ENCODE results near the gene PRKCE.

Gene PRKCE

GRCh38 chr2:46132996-46133395 lies 481.5 kb downstream of the PRKCE start:
- no peaks in the 10 kb centered on the region for H3K9me3 ChIP-seq (ENCODE audit: low read depth, low read length)
- no peak overlapping the region for H3K4me3 ChIP-seq
- DNase-seq (ENCODE audit: low read depth, low spot score): no peak
- H3K36me3 ChIP-seq (ENCODE audit: insufficient read depth, low read length): no peaks in the 10 kb centered on the region
- no peak overlapping the region for H3K27ac ChIP-seq
- H3K9ac ChIP-seq (ENCODE audit: insufficient read length): no peak overlapping the region
- TF ChIP-seq POLR2AphosphoS5 (IDR thresholded peaks at IDR 0.05; ENCODE audit: borderline replicate concordance, low read depth, low read length) (no peak), EZH2 (IDR thresholded peaks at IDR 0.05) (no peak), FOXP2 (optimal IDR thresholded peaks at IDR 0.05; ENCODE audit: control extremely low read depth, extremely low read length, insufficient read depth) (no peak)

DNA sequence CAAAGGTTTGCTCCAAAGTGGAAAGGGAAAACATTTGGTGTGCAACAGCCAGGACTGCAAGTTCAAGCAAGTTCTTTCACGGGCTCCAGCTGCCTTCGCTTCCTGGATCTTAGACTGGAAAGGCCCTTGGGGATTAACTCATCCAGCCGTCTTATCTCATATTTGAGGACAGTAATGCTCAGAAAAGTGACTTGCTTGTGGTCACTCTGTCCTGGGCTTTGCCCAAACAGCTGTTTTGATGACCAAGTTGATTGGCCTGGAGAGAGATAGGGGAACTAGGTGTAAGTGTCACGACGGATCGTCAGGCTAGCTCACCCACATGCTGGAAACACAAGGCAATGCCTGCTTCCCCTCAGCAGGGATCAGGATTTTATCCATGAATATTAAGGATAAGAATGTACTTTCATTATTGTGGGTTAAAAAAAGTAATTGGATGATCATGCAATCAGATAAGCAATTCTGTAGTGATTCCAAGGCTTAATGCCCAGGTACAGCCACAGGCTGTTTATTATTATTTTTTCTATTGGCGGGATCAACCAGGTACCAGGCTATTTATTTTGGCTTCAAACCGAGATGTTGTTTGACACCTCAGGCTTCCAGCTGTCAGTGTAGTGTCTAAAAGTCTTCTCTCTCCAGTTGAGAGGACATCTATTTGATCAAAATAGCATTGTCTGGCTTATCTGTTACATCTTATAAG lies 483.2 kb downstream of the PRKCE start:
- no peak overlapping the region for H3K27ac ChIP-seq
- H3K4me3 ChIP-seq: no peak overlapping the region
- DNase-seq (ENCODE audit: low read depth, low spot score): no peak
- H3K9ac ChIP-seq (ENCODE audit: insufficient read length): no peak overlapping the region
- H3K36me3 ChIP-seq (ENCODE audit: insufficient read depth, low read length): no peaks in the 10 kb centered on the region
- TF ChIP-seq EZH2 (IDR thresholded peaks at IDR 0.05) (no peak), FOXP2 (optimal IDR thresholded peaks at IDR 0.05; ENCODE audit: control extremely low read depth, extremely low read length, insufficient read depth) (no peak), POLR2AphosphoS5 (IDR thresholded peaks at IDR 0.05; ENCODE audit: borderline replicate concordance, low read depth, low read length) (no peak)
- no peaks in the 10 kb centered on the region for H3K9me3 ChIP-seq (ENCODE audit: low read depth, low read length)

DNA sequence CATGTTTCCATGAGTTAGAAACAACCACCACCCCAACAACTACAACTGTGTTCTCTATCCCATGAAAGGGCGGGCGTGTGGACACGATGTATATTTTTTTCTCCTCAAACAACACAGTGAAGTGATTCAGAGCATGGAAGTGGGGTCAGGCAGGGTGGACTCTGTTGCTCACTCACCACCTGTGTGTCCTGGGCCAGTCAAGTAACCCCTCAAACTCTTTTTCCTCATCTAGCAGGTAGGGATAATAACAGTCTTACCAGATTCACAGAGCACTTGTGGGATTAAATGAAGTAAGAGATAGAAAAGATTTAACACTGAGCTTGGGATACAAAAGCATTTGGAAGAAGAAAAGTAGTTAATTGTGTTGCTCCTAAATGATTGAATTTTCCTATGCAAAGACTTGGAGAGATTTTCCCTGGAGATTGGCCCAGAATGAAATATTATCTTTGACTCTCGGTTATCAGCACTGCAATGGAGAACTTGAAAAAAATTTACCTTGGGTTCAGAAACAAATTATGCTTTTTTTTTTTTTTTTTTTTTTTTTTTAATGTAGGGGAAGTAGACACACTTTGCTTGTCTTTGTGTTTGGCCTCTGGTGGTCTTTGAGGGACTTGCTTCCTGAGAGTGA lies 483.9 kb downstream of the PRKCE start:
- H3K27ac ChIP-seq: no peak overlapping the region
- H3K9me3 ChIP-seq (ENCODE audit: low read depth, low read length): no peaks in the 10 kb centered on the region
- H3K9ac ChIP-seq (ENCODE audit: insufficient read length): no peak overlapping the region
- TF ChIP-seq POLR2AphosphoS5 (IDR thresholded peaks at IDR 0.05; ENCODE audit: borderline replicate concordance, low read depth, low read length) (no peak), FOXP2 (optimal IDR thresholded peaks at IDR 0.05; ENCODE audit: control extremely low read depth, extremely low read length, insufficient read depth) (no peak), EZH2 (IDR thresholded peaks at IDR 0.05) (no peak)
- H3K4me3 ChIP-seq: no peak overlapping the region
- DNase-seq (ENCODE audit: low read depth, low spot score): no peak
- H3K36me3 ChIP-seq (ENCODE audit: insufficient read depth, low read length): no peaks in the 10 kb centered on the region

DNA sequence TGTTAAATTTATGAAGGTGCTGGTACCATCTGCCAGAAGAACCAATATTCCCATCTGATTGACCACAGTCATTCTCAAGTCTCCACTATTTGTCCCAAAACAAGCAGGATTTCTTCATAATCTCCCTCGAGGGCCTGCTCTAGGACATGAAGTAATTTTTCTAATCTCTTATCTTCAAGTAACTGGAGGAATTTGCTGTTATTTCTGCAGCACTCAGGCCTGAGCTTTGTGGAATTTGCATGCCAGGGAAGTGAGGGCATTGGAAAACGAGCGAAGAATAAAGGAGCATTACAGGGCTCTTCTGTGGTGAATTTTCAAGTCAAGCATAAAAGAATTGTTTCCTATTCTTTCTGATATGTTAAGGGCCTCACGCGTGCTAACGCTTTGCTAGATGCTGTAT lies 484.5 kb downstream of the PRKCE start:
- H3K9me3 ChIP-seq (ENCODE audit: low read depth, low read length): no peaks in the 10 kb centered on the region
- no peaks in the 10 kb centered on the region for H3K36me3 ChIP-seq (ENCODE audit: insufficient read depth, low read length)
- no peak for TF ChIP-seq POLR2AphosphoS5 (IDR thresholded peaks at IDR 0.05; ENCODE audit: borderline replicate concordance, low read depth, low read length)
- no peak for TF ChIP-seq EZH2 (IDR thresholded peaks at IDR 0.05)
- TF ChIP-seq FOXP2 (optimal IDR thresholded peaks at IDR 0.05; ENCODE audit: control extremely low read depth, extremely low read length, insufficient read depth): no peak
- no peak for DNase-seq (ENCODE audit: low read depth, low spot score)
- H3K4me3 ChIP-seq: no peak overlapping the region
- H3K9ac ChIP-seq (ENCODE audit: insufficient read length): no peak overlapping the region
- H3K27ac ChIP-seq: no peak overlapping the region

DNA sequence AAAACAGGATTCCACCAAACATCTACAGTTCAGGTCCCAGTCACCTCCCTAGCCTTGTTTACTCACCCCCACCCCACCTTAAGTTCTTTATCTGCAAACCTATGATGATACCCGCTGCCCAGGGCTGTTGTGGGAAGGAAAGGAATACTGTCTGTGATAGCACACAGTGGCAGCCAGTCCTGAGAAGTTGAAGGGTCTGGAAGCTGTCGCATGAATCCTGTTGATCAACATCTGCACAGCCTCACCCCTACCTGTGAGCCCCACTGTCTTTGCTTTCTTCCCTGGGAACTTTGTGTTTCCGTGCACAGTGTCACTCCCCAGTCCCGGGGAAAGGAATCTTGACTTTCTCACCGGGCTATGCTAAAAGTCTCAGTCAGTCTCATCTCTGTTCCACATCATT lies 485.0 kb downstream of the PRKCE start:
- H3K36me3 ChIP-seq (ENCODE audit: insufficient read depth, low read length): no peaks in the 10 kb centered on the region
- DNase-seq (ENCODE audit: low read depth, low spot score): no peak

DNA sequence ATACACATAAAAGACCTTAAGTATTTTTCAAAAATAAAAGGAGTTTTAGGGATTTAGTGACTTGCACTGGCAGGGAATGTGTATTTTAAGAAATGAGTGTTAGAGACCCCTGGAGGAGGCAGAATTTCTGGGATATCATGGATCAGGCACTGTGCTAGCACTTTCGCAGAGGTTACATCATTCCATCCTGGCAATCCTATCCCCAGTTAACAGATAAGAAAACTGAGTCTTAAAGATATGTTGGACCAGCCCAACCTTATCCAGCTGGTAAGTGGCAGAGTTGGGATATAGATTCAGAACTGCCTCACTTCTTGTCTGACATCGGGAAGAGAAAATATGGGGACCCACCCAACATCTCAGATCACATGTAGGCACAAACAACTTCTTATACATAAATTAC lies 485.5 kb downstream of the PRKCE start:
- H3K9ac ChIP-seq (ENCODE audit: insufficient read length): no peak overlapping the region
- TF ChIP-seq FOXP2 (optimal IDR thresholded peaks at IDR 0.05; ENCODE audit: control extremely low read depth, extremely low read length, insufficient read depth) (no peak), POLR2AphosphoS5 (IDR thresholded peaks at IDR 0.05; ENCODE audit: borderline replicate concordance, low read depth, low read length) (no peak), EZH2 (IDR thresholded peaks at IDR 0.05) (no peak)
- no peaks in the 10 kb centered on the region for H3K36me3 ChIP-seq (ENCODE audit: insufficient read depth, low read length)
- H3K27ac ChIP-seq: no peak overlapping the region
- H3K4me3 ChIP-seq: no peak overlapping the region
- no peaks in the 10 kb centered on the region for H3K9me3 ChIP-seq (ENCODE audit: low read depth, low read length)
- DNase-seq (ENCODE audit: low read depth, low spot score): no peak

More for the DNA sequence above, 485.0 kb downstream of the PRKCE start:
- H3K9me3 ChIP-seq (ENCODE audit: low read depth, low read length): no peaks in the 10 kb centered on the region
- no peak overlapping the region for H3K4me3 ChIP-seq
- no peak overlapping the region for H3K27ac ChIP-seq
- TF ChIP-seq POLR2AphosphoS5 (IDR thresholded peaks at IDR 0.05; ENCODE audit: borderline replicate concordance, low read depth, low read length): no peak
- no peak for TF ChIP-seq EZH2 (IDR thresholded peaks at IDR 0.05)
- TF ChIP-seq FOXP2 (optimal IDR thresholded peaks at IDR 0.05; ENCODE audit: control extremely low read depth, extremely low read length, insufficient read depth): no peak
- H3K9ac ChIP-seq (ENCODE audit: insufficient read length): no peak overlapping the region

DNA sequence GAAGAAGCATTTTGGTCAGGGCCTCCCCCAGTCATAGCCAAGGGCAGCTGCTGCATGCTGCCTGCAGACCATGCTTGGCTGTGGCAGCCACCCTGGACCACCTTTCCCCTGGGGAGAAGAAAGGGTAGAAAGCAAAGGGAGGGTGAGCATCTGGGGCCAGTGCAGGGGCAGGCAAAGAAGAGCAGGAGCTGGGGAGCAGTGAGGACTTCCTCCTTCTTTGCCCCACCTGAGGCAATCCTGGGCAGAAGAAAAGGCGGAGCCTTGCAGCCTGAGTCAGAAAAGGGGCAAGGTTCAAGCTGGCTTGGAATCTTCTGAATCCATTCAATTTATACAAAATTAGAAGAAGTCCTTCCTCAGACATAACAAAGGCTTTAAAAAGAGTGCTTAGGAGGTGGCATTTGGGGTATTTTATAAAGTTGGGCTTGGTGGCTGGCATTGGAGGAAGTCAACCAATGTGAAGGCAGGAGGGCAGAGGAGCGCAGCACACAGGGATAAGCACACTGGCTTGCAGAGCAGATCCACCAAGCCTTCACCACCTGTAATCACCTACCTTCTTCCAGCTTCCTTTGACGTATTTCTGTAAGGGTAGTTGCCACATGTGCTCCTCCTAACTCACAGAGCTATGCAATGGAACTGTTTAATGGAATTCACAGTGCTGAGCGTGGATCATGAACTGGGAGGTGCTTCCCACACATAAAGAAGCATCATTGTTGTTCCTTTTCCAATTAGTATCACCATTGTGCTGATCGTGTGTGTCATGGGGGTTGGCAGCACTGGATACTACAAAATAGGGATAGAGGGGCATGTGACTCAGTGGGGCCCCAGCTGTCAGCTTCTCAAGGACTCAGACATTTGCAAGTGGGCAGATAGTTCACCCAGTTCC lies 491.3 kb downstream of the PRKCE start:
- Histone ChIP-seq H3K9ac (ENCODE audit: insufficient read length) (no peak overlapping the region), H3K27ac (no peak overlapping the region)
- TF ChIP-seq FOXP2 (optimal IDR thresholded peaks at IDR 0.05; ENCODE audit: control extremely low read depth, extremely low read length, insufficient read depth): no peak
- no peak for TF ChIP-seq POLR2AphosphoS5 (IDR thresholded peaks at IDR 0.05; ENCODE audit: borderline replicate concordance, low read depth, low read length)
- no peak for TF ChIP-seq EZH2 (IDR thresholded peaks at IDR 0.05)

More for the DNA sequence above, 491.3 kb downstream of the PRKCE start:
- H3K9me3 ChIP-seq (ENCODE audit: low read depth, low read length): no peaks in the 10 kb centered on the region
- H3K4me3 ChIP-seq: no peak overlapping the region
- H3K36me3 ChIP-seq (ENCODE audit: insufficient read depth, low read length): no peaks in the 10 kb centered on the region
- no peak for DNase-seq (ENCODE audit: low read depth, low spot score)
